GM19240 (cell line): ENCODE results near the gene FOXP1.

Experiments
- DNase-seq: peaks from one replicate; pipeline ENCODE4 v3.0.0; 2011; ENCODE audit warnings: low spot score; ENCODE audit not compliant: insufficient read length

Gene FOXP1

DNA sequence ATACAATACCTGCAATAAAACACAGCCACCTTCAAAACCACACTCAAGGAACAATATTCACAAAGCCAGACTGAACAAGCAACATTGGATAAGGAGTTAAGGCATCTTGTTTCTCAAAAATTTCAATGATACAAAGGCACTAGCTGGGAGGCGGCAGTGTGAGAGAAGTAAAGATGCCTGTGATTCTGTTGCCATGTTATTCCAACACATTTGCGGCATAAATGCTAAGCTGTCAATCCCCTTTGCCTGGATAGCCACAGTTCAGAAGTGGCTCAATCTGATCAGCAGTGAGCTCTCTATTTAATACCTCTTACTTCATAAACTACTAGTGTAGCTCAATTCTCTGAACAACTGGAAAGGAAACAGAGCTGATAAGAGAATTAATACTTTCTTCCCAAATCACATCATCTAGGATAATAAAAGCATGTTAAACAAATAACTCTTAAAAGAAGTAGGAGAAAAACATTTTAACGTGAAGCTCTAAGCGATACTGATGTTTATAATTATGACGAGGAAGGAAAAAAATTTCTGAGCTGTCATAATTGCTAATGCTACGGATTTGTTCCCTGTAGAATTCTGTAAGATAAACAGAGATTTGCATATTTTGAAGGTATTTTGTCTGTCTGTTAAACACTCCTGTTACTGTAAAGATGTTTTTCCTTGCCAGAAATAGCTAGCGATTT is 358.4 kb downstream of the FOXP1 start:
- no peak for DNase-seq

DNA sequence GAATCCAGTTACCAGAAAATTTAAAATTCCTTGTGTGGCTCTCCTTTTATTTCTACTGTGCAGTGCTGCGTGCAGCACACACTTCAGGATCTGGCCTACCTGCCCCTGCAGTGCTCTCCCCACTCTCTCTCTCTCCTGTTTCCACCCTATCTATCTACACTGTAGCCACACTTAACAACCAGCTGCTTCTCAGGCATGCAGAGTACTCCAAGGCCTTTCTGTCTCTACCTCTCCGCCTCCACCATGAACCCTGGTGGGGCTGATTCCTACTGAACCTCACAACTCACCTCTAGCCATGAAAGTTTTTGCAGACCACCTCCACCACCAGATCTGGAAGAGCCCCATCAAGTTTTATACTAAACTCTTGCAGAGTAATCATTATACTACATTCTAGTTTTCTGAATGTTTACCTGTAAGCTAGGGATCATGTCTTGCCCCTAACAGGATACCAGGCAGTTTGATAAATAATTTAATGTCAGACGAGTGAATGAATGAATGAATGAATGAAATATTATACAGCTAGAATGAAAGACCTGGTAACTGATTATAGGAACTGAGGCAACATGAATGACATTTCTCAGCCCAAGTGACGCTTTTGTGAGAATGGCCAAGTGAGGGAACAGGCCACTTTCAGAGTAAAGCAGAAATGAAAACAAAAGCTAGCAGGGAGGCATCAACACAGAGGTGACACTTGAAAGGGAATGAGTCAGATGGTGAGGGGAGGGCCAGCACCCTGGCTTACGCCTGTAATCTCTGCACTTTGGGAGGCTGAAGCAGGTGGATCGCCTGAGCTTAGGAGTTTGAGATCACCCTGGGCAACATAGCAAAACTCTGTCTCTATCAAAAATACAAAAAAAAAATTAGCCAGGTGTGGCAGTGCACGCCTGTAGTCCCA is 363.5 kb downstream of the FOXP1 start:
- DNase-seq, result peak; percentile 14

DNA sequence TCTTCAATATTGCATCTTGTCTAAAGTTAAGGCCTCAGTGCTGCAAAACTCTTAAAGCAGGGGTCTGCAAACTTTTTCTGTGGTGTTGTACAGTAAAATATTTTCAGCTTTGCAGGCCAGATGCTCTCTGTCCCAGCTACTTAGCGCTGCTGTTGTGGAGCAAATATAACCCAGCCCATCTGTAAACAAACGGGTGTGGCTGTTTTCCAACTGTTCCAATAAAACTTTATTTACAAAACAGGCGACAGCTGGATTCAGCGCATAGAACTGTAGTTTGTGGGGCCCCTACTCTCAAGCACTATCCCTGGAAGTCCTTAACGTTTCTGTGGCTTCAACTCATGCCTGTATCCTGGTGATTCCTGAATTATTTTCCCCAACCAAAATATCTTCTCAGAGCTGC is 365.0 kb downstream of the FOXP1 start:
- DNase-seq, result no peak

- DNase-seq, result no peak
Observed at GRCh38 chr3:71217640-71218222, 365.8 kb downstream of the FOXP1 start.

DNA sequence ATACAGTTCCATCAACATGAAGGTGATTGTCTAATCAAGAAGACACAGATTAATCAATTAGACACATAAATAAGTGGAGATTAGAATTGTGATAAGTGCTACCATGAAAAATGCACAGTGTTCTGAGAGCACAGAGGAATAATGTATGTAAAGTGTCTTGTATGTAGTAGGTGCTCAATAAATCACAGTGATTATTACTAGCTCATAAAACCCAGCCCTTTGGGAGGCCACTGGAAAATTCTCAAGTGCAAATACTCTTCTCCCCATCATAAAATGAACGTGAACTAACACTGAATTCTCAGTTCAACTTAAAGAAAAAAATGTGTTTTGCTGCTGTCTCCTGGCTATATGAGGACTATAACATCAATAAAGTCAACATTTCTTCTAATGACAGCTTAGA is 368.2 kb downstream of the FOXP1 start:
- DNase-seq, result no peak

GRCh38 chr3:71214797-71215196 is 368.7 kb downstream of the FOXP1 start:
- DNase-seq, result no peak

DNA sequence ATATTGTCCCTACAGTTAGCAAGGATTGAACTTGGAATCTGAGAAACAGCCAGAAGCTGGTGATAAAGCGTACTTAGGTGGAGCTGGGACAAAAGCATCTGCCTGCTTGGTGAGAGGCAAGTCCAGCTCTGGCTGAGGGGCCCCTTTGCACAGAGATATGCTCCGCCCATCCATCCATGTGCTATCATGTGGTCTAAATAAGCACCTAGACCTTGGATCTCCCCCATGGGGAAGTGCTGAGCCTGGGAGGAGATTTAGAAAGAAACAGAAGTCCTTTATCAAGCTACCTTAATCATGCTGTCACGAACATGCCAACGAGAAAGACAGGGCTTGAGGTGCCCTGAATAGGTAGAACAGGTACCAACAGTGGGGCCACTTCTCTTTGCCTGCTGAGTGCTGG is 369.5 kb downstream of the FOXP1 start:
- DNase-seq, result no peak

- no peak for DNase-seq
Observed at GRCh38 chr3:71211083-71211482, 372.4 kb downstream of the FOXP1 start.

DNA sequence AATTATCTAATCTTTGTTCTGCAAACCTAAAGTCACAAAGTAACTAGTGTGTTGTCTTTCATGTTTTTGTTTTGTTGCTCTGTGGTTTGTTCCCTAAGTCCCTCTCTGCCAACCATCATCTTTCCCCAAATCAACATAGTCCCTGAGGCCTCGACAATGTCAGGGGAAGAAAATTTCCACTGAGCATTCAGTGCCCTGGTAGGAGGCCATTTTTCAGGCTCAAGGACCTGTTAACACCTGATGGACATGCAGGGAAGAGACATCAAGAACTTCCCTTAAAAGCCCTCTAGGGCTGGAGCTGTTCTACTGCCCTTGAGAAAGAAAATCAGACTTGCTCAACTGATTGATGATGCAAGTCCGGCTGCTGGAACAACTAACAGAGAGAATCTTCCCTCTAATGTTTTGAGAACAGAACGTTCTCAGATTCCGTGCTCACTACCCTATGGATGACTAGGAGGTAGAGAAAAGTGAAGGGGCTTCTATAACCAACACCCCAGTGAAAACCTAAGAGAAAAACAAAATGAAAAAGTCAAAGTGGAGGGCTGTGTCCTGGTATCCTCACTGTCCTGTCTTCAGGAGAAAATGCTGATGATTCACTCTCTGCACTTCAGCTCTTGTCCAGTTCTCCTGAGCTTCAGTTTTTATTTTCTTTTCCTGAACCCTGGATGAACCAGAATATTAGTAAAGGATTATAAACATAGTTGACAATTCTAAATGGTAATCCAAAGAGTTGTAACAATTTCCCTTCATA is 373.1 kb downstream of the FOXP1 start:
- no peak for DNase-seq

- DNase-seq, result no peak
Observed at GRCh38 chr3:71208211-71209095, 375.1 kb downstream of the FOXP1 start.

DNA sequence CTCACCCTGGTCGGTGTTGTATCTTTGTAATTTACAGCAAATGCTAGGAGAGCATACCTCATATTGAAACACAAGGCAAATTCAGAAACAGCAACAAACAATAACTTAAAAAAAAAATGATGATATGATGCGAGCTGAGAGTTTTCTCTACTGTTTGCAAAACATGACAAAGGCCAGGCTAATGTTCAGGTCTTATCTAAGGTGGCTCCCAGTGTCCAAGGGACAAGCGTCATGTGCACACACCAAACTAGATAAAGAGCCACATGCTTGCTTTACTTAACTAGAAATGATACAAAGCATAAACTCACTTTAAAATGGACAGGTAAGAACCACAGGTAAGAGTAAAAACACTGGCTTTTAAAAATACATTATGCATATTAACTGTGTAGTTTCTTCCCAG is 375.9 kb downstream of the FOXP1 start:
- DNase-seq, result no peak

DNA sequence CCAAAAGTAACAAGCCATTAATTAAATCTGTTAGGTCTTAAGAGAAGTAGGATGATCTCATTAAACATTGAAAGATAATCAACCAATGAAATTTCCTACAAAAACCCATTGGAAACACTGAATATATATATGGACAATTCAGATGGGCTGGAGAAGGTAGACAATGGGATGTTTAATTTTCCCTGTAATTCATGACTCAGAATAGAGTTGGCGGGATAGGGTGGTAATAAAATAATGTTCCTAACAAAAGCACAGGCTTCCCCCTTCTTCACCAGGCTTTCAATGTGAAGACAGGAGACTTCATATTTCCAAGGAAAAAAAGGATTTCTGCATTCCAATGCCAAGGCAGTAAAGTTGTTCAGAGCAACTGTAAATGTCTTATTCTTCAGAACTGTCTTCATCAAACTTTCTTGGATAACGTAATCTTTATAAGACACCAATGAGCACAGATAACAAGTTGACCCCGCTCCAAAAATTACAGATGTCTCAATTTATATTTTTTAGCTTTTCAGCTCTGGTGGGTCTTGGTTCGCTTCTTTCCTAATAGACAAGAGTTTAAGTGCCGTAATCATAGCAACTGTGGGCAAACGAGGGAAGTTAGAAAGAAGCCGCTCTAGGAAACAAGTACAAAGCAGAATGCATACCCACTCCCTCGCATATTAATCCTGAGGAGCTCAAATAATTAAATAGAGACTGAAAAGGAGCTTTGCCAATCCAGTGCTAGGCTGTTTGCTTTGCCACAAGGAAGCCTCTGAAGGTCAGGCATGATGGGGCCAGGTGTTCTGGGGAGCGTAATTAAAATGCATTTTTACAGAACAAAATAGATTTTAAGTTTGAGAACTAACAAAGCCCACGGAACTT is 377.0 kb downstream of the FOXP1 start:
- no peak for DNase-seq

DNA sequence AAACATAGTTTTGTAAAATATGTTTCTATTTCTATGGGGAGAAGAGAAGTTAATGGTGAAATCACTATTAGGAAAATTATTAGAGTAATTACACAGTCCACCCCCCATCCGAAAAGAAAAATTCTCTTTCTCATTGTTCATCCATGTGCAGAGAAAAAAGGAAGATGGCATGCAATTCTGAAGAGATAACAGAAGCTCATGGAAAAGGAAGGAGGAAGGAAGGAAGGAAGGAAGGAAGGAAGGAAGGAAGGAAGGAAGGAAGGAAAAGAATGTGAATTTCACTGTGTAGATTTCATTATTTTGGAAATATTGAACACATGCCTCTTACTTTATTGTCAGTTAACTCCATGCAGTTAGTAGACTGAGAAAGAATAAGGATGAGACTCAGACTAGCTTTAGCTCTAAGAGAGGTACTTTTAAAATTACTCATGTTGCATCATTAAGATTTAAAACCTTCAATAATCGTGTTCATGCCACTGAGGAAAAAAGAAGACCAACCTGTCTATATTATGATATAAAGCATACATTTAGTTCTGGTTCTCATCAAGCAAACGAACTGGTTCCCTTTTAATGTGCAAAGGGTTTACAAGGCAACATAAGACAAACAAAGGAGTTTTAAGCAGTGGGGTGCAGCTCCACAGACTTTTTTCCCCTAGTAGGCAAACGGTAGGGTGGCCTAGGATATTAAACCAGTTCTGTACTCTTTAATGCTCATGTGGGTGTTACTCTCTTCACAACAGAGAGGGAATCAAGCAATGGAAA is 379.6 kb downstream of the FOXP1 start:
- no peak for DNase-seq

DNA sequence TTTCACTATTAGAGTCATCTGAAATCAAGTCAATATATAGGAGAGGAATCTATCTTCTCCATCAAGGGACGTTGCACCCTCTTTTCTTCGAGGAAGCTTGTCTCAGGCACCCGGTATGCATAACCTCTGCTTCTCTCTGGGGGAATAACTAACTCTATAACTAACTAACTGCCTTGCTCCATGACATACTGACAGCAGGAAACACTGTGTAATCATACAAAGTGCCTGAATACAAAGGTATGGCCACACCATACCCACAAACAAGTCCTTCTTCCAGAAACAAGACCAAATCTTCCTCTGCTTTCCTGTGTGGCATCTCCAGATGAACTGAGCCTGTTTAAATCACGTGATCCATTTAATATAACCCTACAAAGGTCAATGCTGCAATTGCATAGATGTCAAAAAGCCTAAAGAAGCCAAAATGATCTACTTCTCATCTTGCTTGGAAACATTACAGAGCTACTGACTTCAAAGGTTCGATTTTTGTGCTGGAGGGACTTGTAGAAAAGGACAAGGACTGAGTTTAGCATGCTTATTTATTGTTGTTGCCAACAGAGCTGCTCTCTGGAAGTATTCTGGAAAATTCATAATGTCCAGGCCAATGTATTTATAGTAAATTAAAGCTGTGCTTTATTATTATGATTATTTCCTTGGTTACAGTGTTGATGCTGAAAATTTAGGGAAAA is 380.5 kb downstream of the FOXP1 start:
- no peak for DNase-seq

GRCh38 chr3:71201939-71202338 is 381.6 kb downstream of the FOXP1 start:
- DNase-seq, result no peak

- no peak for DNase-seq
Observed at GRCh38 chr3:71197841-71198565, 385.5 kb downstream of the FOXP1 start.

GRCh38 chr3:71195492-71195891 is 388.0 kb downstream of the FOXP1 start:
- DNase-seq, result no peak

DNA sequence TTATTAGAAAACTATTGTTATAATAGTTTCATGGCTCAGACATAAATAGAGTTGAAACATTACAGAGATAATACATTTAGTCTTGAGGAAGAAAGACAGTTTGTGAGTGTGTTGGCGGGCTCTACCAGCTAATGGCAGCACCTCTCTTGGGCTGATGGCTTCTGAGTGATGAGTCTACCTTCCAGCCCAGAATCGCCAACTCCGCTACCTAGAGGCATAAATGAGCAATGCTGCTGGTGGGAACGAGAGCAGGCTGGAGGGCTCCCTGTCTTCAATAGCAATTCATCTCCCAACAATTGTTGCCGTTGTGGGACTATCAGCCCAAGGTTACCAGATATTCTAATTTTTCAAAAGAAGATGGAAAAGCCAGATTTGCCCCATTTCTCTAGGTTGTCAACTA is 388.7 kb downstream of the FOXP1 start:
- DNase-seq, result no peak
